ENCODE measurements around the gene ZNF436.

The ZNF436 gene

GRCh38 chr1:23369335-23370013 is at the start of gene ZNF436:
Gene ZNF436 (minus strand): TSS chr1:23369836. CDS start chr1:23368005, 1,831 bp downstream.
- Mint-ChIP-seq H3K27ac (peak within 1 kb of the TSS; percentile 92), H3K27me3 (no peaks in the 10 kb centered on the region), H3K36me3 (peaks cover 12% of the 10 kb centered on the region), H3K4me3 (peak within 1 kb of the TSS; percentile 90), H3K9me3 (ENCODE audit: low read depth) (no peaks in the 10 kb centered on the region), H3K4me1 (ENCODE audit: low read depth) (peaks cover 35% of the 10 kb centered on the region)

- no peaks in the 10 kb centered on the region for H3K27me3 Mint-ChIP-seq
- H3K27ac Mint-ChIP-seq = no peak overlapping the region
- H3K4me1 Mint-ChIP-seq (ENCODE audit: low read depth) = peaks cover 31% of the 10 kb centered on the region
- H3K9me3 Mint-ChIP-seq (ENCODE audit: low read depth) = no peaks in the 10 kb centered on the region
- no peak overlapping the region for H3K4me3 Mint-ChIP-seq
- no peaks in the 10 kb centered on the region for H3K36me3 Mint-ChIP-seq
These were observed 49.5 kb upstream of the ZNF436 start for GRCh38 chr1:23419180-23419579.

- Mint-ChIP-seq H3K4me3 (no peak overlapping the region), H3K27ac (no peak overlapping the region), H3K36me3 (no peaks in the 10 kb centered on the region), H3K9me3 (ENCODE audit: low read depth) (no peaks in the 10 kb centered on the region), H3K27me3 (no peaks in the 10 kb centered on the region), H3K4me1 (ENCODE audit: low read depth) (peaks cover 19% of the 10 kb centered on the region)
These were observed 47.9 kb upstream of the ZNF436 start for GRCh38 chr1:23417570-23417969.

- H3K27ac Mint-ChIP-seq = no peak overlapping the region
- no peak overlapping the region for H3K4me3 Mint-ChIP-seq
These were observed 47.3 kb upstream of the ZNF436 start for GRCh38 chr1:23416964-23417363.

GRCh38 chr1:23408797-23409290 is 39.2 kb upstream of the ZNF436 start:
- Mint-ChIP-seq H3K36me3 (peaks cover 2% of the 10 kb centered on the region), H3K4me1 (ENCODE audit: low read depth) (peaks cover 7% of the 10 kb centered on the region), H3K9me3 (ENCODE audit: low read depth) (no peaks in the 10 kb centered on the region), H3K27me3 (no peaks in the 10 kb centered on the region), H3K27ac (no peak overlapping the region), H3K4me3 (no peak overlapping the region)

More at GRCh38 chr1:23416964-23417363, 47.3 kb upstream of the ZNF436 start:
- no peaks in the 10 kb centered on the region for H3K27me3 Mint-ChIP-seq
- no peaks in the 10 kb centered on the region for H3K9me3 Mint-ChIP-seq (ENCODE audit: low read depth)
- no peaks in the 10 kb centered on the region for H3K36me3 Mint-ChIP-seq
- H3K4me1 Mint-ChIP-seq (ENCODE audit: low read depth) = peaks cover 13% of the 10 kb centered on the region

- Mint-ChIP-seq H3K36me3 (peaks cover 2% of the 10 kb centered on the region), H3K9me3 (ENCODE audit: low read depth) (no peaks in the 10 kb centered on the region), H3K4me3 (no peak overlapping the region), H3K27ac (no peak overlapping the region), H3K4me1 (ENCODE audit: low read depth) (peaks cover 8% of the 10 kb centered on the region), H3K27me3 (no peaks in the 10 kb centered on the region)
These were observed 37.5 kb upstream of the ZNF436 start for GRCh38 chr1:23407016-23407630.

GRCh38 chr1:23405946-23406345 is 36.3 kb upstream of the ZNF436 start:
- peaks cover 2% of the 10 kb centered on the region for H3K36me3 Mint-ChIP-seq
- H3K9me3 Mint-ChIP-seq (ENCODE audit: low read depth) = no peaks in the 10 kb centered on the region
- H3K27me3 Mint-ChIP-seq = no peaks in the 10 kb centered on the region
- H3K4me3 Mint-ChIP-seq = no peak overlapping the region
- no peak overlapping the region for H3K27ac Mint-ChIP-seq
- H3K4me1 Mint-ChIP-seq (ENCODE audit: low read depth) = peaks cover 8% of the 10 kb centered on the region

- Mint-ChIP-seq H3K4me1 (ENCODE audit: low read depth) (peaks cover 8% of the 10 kb centered on the region), H3K36me3 (no peaks in the 10 kb centered on the region), H3K9me3 (ENCODE audit: low read depth) (no peaks in the 10 kb centered on the region), H3K4me3 (no peak overlapping the region), H3K27me3 (no peaks in the 10 kb centered on the region), H3K27ac (no peak overlapping the region)
These were observed 34.3 kb upstream of the ZNF436 start for GRCh38 chr1:23403735-23404486.

GRCh38 chr1:23403355-23403734 is 33.7 kb upstream of the ZNF436 start:
- Mint-ChIP-seq H3K36me3 (no peaks in the 10 kb centered on the region), H3K27ac (no peak overlapping the region), H3K4me3 (no peak overlapping the region), H3K4me1 (ENCODE audit: low read depth) (peaks cover 8% of the 10 kb centered on the region), H3K27me3 (no peaks in the 10 kb centered on the region), H3K9me3 (ENCODE audit: low read depth) (no peaks in the 10 kb centered on the region)

GRCh38 chr1:23403038-23403336 is 33.4 kb upstream of the ZNF436 start:
- Mint-ChIP-seq H3K27ac (no peak overlapping the region), H3K4me1 (ENCODE audit: low read depth) (peaks cover 8% of the 10 kb centered on the region), H3K4me3 (no peak overlapping the region), H3K36me3 (no peaks in the 10 kb centered on the region), H3K27me3 (no peaks in the 10 kb centered on the region), H3K9me3 (ENCODE audit: low read depth) (no peaks in the 10 kb centered on the region)

GRCh38 chr1:23402286-23403037 is 32.8 kb upstream of the ZNF436 start:
- Mint-ChIP-seq H3K27ac (no peak overlapping the region), H3K27me3 (no peaks in the 10 kb centered on the region), H3K4me3 (no peak overlapping the region)

GRCh38 chr1:23401313-23401712 is 31.7 kb upstream of the ZNF436 start:
- Mint-ChIP-seq H3K9me3 (ENCODE audit: low read depth) (no peaks in the 10 kb centered on the region), H3K27me3 (no peaks in the 10 kb centered on the region)

More at GRCh38 chr1:23402286-23403037, 32.8 kb upstream of the ZNF436 start:
- Mint-ChIP-seq H3K4me1 (ENCODE audit: low read depth) (peaks cover 8% of the 10 kb centered on the region), H3K9me3 (ENCODE audit: low read depth) (no peaks in the 10 kb centered on the region), H3K36me3 (no peaks in the 10 kb centered on the region)

GRCh38 chr1:23400324-23401114 is 30.9 kb upstream of the ZNF436 start:
- H3K9me3 Mint-ChIP-seq (ENCODE audit: low read depth) = no peaks in the 10 kb centered on the region
- H3K36me3 Mint-ChIP-seq = no peaks in the 10 kb centered on the region
- no peak overlapping the region for H3K27ac Mint-ChIP-seq
- no peak overlapping the region for H3K4me3 Mint-ChIP-seq
- peaks cover 8% of the 10 kb centered on the region for H3K4me1 Mint-ChIP-seq (ENCODE audit: low read depth)
- H3K27me3 Mint-ChIP-seq = no peaks in the 10 kb centered on the region

More at GRCh38 chr1:23401313-23401712, 31.7 kb upstream of the ZNF436 start:
- Mint-ChIP-seq H3K4me1 (ENCODE audit: low read depth) (peaks cover 8% of the 10 kb centered on the region), H3K27ac (no peak overlapping the region), H3K4me3 (no peak overlapping the region), H3K36me3 (no peaks in the 10 kb centered on the region)

GRCh38 chr1:23399229-23399628 is 29.6 kb upstream of the ZNF436 start:
- Mint-ChIP-seq H3K27me3 (no peaks in the 10 kb centered on the region), H3K4me3 (no peak overlapping the region), H3K36me3 (peaks cover 2% of the 10 kb centered on the region)

More at GRCh38 chr1:23399229-23399628, 29.6 kb upstream of the ZNF436 start:
- Mint-ChIP-seq H3K4me1 (ENCODE audit: low read depth) (peaks cover 5% of the 10 kb centered on the region), H3K9me3 (ENCODE audit: low read depth) (no peaks in the 10 kb centered on the region), H3K27ac (no peak overlapping the region)

All from activated naive CD8-positive, alpha-beta T cell (primary cell).